Coronary artery (tissue), 2 donors: Measurements from ENCODE around the gene CUL2.

Source experiments
- DNase-seq: peaks from one replicate; pipeline ENCODE4 v3.0.0-alpha.2; 2017; ENCODE audit warnings: low spot score
- H3K27ac ChIP-seq, 2 donors: fragments of 200-600 bp; sonication (generic); one replicate each; pipeline ENCODE4 v1.5.1; 2016 to 2019
- H3K4me3 ChIP-seq: fragments of 200-600 bp; sonication (generic); 2 replicates; pipeline ENCODE4 v1.5.1; 2016; ENCODE audit warnings: mild to moderate bottlenecking, moderate library complexity
- TF ChIP-seq, protein P1 (sequence below): fragments of 200-600 bp; sonication (generic); IDR thresholded peaks from one replicate; pipeline ENCODE4 v1.5.1; 2019; ENCODE audit warnings: antibody characterized with exemption

Gene CUL2

DNA sequence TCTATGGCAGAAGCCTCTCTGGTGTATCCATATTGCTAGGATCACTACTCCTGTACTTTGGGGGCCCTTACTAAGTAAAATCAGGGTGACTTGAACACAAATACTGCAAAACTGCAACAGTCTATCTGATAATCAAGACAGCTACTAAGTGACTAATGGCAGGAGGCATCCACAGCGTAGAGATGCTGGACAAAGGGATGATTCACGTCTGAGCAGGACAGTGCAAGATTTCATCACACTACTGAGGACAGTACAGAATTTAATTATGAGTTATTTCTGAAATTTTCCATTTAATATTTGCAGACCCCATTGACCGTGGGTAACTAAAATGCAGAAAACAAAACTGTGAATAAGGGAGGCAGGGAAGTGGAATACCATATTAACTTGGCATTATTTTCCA, 10.4 kb downstream of the CUL2 start:
- Histone ChIP-seq H3K4me3 (no peak overlapping the region), H3K27ac (no peak overlapping the region)
- TF ChIP-seq, protein P1, sequence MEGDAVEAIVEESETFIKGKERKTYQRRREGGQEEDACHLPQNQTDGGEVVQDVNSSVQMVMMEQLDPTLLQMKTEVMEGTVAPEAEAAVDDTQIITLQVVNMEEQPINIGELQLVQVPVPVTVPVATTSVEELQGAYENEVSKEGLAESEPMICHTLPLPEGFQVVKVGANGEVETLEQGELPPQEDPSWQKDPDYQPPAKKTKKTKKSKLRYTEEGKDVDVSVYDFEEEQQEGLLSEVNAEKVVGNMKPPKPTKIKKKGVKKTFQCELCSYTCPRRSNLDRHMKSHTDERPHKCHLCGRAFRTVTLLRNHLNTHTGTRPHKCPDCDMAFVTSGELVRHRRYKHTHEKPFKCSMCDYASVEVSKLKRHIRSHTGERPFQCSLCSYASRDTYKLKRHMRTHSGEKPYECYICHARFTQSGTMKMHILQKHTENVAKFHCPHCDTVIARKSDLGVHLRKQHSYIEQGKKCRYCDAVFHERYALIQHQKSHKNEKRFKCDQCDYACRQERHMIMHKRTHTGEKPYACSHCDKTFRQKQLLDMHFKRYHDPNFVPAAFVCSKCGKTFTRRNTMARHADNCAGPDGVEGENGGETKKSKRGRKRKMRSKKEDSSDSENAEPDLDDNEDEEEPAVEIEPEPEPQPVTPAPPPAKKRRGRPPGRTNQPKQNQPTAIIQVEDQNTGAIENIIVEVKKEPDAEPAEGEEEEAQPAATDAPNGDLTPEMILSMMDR, result no peak
- DNase-seq, result no peak

DNA sequence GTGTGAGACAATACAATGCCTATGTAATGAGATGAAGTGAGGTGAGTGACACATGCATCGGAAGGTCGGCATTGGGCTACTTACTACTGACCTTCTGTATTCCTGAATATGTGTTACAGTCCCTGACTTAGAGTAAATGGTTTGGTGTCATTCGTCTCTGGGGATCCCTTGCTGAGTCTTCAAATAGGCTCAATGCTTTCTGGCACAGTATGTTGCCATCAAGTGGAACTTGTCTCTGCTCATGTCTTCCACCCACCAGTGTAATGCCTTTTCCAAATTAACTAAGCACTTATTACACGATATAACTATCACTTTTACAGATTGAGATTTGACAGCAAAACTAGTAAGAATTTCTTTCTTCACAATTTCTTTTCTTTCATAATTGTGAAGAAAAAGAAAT, 10.9 kb downstream of the CUL2 start:
- no peak overlapping the region for H3K27ac ChIP-seq
- DNase-seq, result no peak
- H3K4me3 ChIP-seq, result no peak overlapping the region
- TF ChIP-seq, protein P1, result no peak

DNA sequence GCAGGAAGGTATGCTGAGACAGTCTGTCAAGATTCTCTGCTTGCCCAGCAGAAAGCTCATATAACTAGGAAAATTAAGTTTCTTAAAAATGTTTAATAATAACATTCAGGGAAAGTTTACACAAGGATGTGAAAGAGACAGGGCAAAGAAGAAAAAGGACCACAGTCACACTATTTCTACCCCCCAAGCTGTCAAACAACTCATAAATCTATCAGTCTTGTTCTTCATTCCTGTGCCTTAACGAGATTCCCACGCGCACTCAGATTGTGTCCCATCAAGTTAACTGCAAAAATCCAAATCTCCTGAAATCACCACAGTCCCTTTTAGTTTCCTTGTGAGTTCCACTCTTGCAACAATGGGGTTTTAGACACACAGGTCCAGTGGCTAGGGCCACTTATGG, 14.9 kb downstream of the CUL2 start:
- no peak for DNase-seq
- TF ChIP-seq, protein P1, result no peak
- Histone ChIP-seq H3K4me3 (no peak overlapping the region), H3K27ac (no peak overlapping the region)

DNA sequence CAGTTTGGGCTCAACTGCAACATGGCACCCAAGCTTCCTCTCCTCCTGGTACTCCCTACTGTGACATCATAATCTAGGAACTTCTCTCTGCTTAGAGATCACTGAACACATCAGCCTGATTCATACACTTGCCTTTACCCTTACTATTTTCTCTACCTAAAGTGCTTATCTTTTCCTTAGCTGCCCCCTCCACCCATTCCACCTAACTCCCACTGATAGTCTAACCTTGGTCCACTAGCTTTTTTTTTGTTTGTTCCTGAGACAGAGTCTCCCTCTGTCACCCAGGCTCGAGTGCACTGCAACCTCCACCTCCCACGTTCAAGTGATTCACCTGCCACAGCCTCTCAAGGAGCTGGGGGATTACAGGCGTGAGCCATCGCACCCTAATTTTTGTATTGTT, 15.9 kb downstream of the CUL2 start:
- Histone ChIP-seq H3K27ac (no peak overlapping the region), H3K4me3 (no peak overlapping the region)
- TF ChIP-seq, protein P1, result no peak
- no peak for DNase-seq

DNA sequence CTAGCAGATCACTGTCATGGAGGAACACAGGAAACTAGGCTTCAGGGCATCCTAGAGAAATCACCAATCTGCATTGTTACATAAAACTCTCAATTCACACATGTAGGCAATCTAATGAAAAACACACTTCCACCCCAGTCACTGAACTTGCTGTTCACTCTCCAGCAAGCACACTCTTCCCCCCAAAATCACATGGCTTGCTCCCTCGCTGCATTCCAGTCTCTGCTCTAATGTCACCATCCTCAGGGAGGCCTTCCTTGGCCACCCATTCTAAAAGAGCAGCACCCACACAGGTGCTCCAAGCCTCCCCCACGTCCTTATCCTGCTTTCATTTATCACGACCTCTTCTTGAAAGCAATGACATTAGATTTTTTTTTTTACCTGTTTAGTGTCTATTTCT, 19.6 kb downstream of the CUL2 start:
- TF ChIP-seq, protein P1, result no peak
- Histone ChIP-seq H3K4me3 (no peak overlapping the region), H3K27ac (no peak overlapping the region)
- no peak for DNase-seq

DNA sequence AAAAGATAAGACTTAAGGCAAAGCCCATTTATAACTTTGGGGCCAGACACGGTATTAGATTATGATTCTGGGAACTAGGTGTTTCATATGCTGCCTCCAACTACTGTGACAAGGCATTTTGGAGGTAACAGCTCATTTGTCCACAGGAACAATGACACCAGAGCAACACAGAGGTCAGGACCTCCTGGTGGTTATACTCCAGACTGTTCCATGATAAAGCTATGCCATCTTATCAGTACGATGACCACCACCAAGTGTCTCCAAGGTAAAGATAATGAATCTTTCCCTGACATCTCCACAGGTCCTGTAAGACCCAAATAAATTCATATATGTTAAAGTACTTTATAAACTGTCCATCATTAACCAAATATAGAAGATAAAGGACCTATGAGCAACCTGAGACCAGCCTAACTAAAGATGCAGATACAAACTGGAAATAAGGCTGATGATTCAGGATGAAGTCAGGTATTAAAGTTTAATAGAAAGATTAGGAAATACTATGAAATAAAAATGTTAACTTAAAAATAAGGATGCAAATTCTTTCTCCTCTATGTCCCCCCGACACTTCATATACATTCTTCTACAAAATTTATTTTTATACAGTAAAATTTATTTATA, 26.2 kb downstream of the CUL2 start:
- TF ChIP-seq, protein P1, result no peak
- Histone ChIP-seq H3K27ac (no peak overlapping the region), H3K4me3 (no peak overlapping the region)
- no peak for DNase-seq

DNA sequence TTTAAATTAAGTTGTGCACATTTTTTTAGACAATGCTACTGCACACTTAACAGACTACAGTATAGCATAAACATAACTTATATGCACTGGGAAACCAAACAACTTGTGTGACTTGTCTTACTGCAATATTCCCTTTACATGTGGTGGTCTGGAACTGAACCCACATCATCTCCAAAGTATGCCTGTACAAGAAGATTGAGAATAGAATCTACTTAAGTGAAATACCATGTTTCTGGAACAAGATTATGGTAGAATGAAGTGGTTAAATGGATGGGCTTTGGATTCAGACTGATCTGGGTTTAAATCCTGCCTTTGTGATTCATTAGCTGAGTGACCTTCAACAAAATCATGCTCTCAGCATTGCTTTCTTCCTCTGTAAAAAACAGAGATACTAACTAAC, 30.7 kb downstream of the CUL2 start:
- TF ChIP-seq, protein P1, result no peak
- Histone ChIP-seq H3K4me3 (no peak overlapping the region), H3K27ac (no peak overlapping the region)
- DNase-seq, result no peak
